ENCODE measurements around the gene PPP2R3C. TPM values are rescaled to one million over a fixed set of nuclear protein-coding genes. Genes with fewer than 3 reads are reported as not detected.

Gene PPP2R3C
- total RNA-seq, 1 experiment from 2014 or later, result 19.6 TPM

DNA sequence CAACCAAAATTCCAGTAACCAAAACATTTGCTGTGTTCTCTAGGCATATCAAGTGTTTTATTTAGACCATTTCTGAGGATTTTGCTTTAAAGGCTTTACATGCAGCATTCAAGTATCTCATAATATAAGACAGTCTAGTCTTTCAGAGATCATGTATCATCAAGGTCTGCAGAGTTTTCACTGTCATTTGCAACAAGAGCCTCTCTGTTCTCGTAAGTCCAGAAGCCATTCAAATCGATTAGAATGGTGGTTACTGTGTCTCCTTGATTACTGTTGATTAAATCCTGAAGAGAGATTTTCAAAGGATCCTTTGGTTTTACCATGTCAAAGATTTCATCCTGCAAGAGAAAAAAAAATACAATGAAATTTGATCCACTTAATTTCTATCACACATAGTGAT, 36.3 kb downstream of the PPP2R3C start:
- no peak overlapping the region for H3K4me3 ChIP-seq (ENCODE audit: low read depth in 2 of 2, low read length in 2 of 2)

DNA sequence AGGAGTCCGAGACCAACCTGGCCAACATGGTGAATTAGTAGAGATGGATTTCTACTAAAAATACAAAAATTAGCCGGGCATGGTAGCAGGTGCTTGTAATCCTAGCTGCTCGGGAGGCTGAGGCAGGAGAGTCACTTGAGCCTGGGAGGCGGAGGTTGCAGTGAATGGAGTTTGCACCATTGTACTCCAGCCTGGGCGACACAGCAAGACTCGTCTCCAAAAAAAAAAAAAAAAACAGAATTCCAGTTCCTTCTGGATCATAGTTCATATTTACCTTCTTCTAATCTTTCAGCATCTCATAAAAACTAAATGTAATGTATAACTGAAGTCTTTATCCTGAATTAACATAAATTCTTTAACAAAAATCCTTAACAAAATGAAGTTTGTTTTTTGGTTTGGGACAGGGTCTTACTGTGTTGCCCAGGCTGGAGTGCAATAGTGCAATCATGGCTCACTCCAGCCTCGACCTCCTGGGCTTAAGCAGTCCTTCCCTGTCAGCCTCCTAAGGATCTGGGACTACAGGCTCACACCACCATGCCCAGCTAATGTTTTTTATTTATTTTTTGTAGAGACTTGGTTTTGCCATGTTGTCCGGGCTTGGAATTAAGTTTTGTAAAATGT, 38.1 kb downstream of the PPP2R3C start:
- no TSS peak for BruUV-seq (replicated peaks)
- ChIA-PET CTCF (no interaction called here), POLR2A (no interaction called here)
- ATAC-seq, result no peak
- TF ChIP-seq TCF7L2 (IDR thresholded peaks at IDR 0.05; ENCODE audit: low read depth, low read length), result no peak
- no peak for TF ChIP-seq SIN3A (IDR thresholded peaks at IDR 0.05; ENCODE audit: borderline replicate concordance, insufficient read depth, low read depth, low read length)
- TF ChIP-seq, protein P1, sequence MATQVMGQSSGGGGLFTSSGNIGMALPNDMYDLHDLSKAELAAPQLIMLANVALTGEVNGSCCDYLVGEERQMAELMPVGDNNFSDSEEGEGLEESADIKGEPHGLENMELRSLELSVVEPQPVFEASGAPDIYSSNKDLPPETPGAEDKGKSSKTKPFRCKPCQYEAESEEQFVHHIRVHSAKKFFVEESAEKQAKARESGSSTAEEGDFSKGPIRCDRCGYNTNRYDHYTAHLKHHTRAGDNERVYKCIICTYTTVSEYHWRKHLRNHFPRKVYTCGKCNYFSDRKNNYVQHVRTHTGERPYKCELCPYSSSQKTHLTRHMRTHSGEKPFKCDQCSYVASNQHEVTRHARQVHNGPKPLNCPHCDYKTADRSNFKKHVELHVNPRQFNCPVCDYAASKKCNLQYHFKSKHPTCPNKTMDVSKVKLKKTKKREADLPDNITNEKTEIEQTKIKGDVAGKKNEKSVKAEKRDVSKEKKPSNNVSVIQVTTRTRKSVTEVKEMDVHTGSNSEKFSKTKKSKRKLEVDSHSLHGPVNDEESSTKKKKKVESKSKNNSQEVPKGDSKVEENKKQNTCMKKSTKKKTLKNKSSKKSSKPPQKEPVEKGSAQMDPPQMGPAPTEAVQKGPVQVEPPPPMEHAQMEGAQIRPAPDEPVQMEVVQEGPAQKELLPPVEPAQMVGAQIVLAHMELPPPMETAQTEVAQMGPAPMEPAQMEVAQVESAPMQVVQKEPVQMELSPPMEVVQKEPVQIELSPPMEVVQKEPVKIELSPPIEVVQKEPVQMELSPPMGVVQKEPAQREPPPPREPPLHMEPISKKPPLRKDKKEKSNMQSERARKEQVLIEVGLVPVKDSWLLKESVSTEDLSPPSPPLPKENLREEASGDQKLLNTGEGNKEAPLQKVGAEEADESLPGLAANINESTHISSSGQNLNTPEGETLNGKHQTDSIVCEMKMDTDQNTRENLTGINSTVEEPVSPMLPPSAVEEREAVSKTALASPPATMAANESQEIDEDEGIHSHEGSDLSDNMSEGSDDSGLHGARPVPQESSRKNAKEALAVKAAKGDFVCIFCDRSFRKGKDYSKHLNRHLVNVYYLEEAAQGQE (IDR thresholded peaks at IDR 0.05; ENCODE audit: insufficient read depth in 1 of 2, low read depth in 2 of 2, low read length in 1 of 2), result no peak
- TF ChIP-seq POLR2AphosphoS5 (IDR thresholded peaks at IDR 0.05; ENCODE audit: low read depth, low read length), result no peak
- TF ChIP-seq, protein P2, sequence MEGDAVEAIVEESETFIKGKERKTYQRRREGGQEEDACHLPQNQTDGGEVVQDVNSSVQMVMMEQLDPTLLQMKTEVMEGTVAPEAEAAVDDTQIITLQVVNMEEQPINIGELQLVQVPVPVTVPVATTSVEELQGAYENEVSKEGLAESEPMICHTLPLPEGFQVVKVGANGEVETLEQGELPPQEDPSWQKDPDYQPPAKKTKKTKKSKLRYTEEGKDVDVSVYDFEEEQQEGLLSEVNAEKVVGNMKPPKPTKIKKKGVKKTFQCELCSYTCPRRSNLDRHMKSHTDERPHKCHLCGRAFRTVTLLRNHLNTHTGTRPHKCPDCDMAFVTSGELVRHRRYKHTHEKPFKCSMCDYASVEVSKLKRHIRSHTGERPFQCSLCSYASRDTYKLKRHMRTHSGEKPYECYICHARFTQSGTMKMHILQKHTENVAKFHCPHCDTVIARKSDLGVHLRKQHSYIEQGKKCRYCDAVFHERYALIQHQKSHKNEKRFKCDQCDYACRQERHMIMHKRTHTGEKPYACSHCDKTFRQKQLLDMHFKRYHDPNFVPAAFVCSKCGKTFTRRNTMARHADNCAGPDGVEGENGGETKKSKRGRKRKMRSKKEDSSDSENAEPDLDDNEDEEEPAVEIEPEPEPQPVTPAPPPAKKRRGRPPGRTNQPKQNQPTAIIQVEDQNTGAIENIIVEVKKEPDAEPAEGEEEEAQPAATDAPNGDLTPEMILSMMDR (IDR thresholded peaks at IDR 0.05), result no peak
- no peak overlapping the region for H3K27ac ChIP-seq (ENCODE audit: low read length)
- no peaks in the 10 kb centered on the region for H3K27me3 ChIP-seq (ENCODE audit: control insufficient read depth, insufficient read depth, low read length)
- H3K9me3 ChIP-seq (ENCODE audit: control insufficient read depth, insufficient read depth, low read depth, low read length), result no peaks in the 10 kb centered on the region
- H3K36me3 ChIP-seq (ENCODE audit: control insufficient read depth, insufficient read depth, low read length), result peaks cover 19% of the 10 kb centered on the region
- intact Hi-C loops (cut with micrococcal nuclease; ENCODE audit: unreplicated experiment) (no loop called here), in situ Hi-C loops (cut with HindIII; ENCODE audit: low pct_unique_long_range_greater_than_20kb, low sequenced_read_pairs) (no loop called here)
- no peak for DNase-seq (ENCODE audit: low read depth, low spot score)
- H3K4me3 ChIP-seq (ENCODE audit: low read depth in 2 of 2, low read length in 2 of 2), result no peak overlapping the region
- no peaks in the 10 kb centered on the region for H3K4me1 ChIP-seq (ENCODE audit: control insufficient read depth, insufficient read depth, low read length)

More for the DNA sequence above, 36.3 kb downstream of the PPP2R3C start:
- Histone ChIP-seq H3K4me1 (ENCODE audit: control insufficient read depth, insufficient read depth, low read length) (no peaks in the 10 kb centered on the region), H3K27ac (ENCODE audit: low read length) (no peak overlapping the region), H3K36me3 (ENCODE audit: control insufficient read depth, insufficient read depth, low read length) (peaks cover 13% of the 10 kb centered on the region), H3K9me3 (ENCODE audit: control insufficient read depth, insufficient read depth, low read depth, low read length) (no peaks in the 10 kb centered on the region), H3K27me3 (ENCODE audit: control insufficient read depth, insufficient read depth, low read length) (no peaks in the 10 kb centered on the region)
- POLR2A ChIA-PET, result interaction anchor here (0.6 kb wide), 1 partner anchor 300 kb away, joined by 3 read pairs; no protein-coding TSS in a partner anchor
- in situ Hi-C loops (cut with HindIII; ENCODE audit: low pct_unique_long_range_greater_than_20kb, low sequenced_read_pairs), result no loop called here
- BruUV-seq (replicated peaks), result no TSS peak
- DNase-seq (ENCODE audit: low read depth, low spot score), result no peak
- no peak for ATAC-seq
- TF ChIP-seq, protein P2 (IDR thresholded peaks at IDR 0.05), result no peak
- TF ChIP-seq SIN3A (IDR thresholded peaks at IDR 0.05; ENCODE audit: borderline replicate concordance, insufficient read depth, low read depth, low read length) (no peak), TCF7L2 (IDR thresholded peaks at IDR 0.05; ENCODE audit: low read depth, low read length) (no peak), POLR2AphosphoS5 (IDR thresholded peaks at IDR 0.05; ENCODE audit: low read depth, low read length) (no peak)
- TF ChIP-seq, protein P1 (IDR thresholded peaks at IDR 0.05; ENCODE audit: insufficient read depth in 1 of 2, low read depth in 2 of 2, low read length in 1 of 2), result no peak
- CTCF ChIA-PET, result no interaction called here
- intact Hi-C loops (cut with micrococcal nuclease; ENCODE audit: unreplicated experiment), result no loop called here

Measured in Panc1 (cell line).